GM12878 (cell line): ENCODE results near the gene UTS2R.

Source experiments
- JUNB ChIP-seq: IDR thresholded peaks from 2 replicates; pipeline ENCODE4 v1.6.1; 2016; ENCODE audit warnings: antibody characterized with exemption, mild to moderate bottlenecking
- NR2F1 ChIP-seq: fragments of 450-650 bp; conservative IDR thresholded peaks from 2 replicates; pipeline ENCODE4 v1.6.1; 2017; ENCODE audit warnings: mild to moderate bottlenecking
- POLR2A ChIP-seq: IDR thresholded peaks from 2 replicates; pipeline ENCODE4 v1.6.1; 2011; ENCODE audit warnings: low read depth, mild to moderate bottlenecking, low read length
- POLR2AphosphoS5 ChIP-seq: IDR thresholded peaks from 2 replicates; pipeline ENCODE4 v1.6.1; 2011; ENCODE audit warnings: mild to moderate bottlenecking, low read length, inconsistent platforms
- TF ChIP-seq, protein P1 (sequence below), 3 experiments: IDR thresholded peaks in 2 of 3; conservative IDR thresholded peaks in 1 of 3; 2 replicates each; pipeline ENCODE4 v1.5.1; 2011; ENCODE audit warnings: low read depth in 3 of 3, low read length in 3 of 3, mild to moderate bottlenecking in 3 of 3, control low read depth in 2 of 3, moderate library complexity in 2 of 3, inconsistent platforms in 1 of 3, mixed read lengths in 1 of 3; ENCODE audit not compliant: control insufficient read depth in 2 of 3, insufficient read depth in 1 of 3; ENCODE audit errors: extremely low read depth in 1 of 3

DNA sequence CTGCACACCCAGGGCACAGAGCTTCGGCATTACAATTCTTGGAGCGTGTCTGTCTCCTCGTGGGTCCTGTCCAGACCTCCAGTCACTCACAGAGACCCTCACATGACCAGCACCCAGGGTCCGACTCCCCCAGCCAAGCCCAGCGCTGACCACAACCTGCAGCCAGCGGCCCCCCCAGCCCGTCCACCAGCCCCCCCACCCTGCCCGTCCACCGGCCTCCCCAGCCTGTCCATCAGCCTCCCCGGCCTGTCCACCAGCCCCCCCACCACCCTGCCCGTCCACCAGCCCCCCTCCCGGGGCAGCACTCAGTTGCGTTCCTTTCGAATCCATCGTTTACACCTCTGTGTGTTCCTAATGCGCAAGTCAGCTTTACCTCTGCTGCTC, 43.8 kb upstream of the UTS2R start:
- TF ChIP-seq JUNB (no peak), POLR2AphosphoS5 (no peak), NR2F1 (no peak), POLR2A (no peak)
- TF ChIP-seq, protein P1, sequence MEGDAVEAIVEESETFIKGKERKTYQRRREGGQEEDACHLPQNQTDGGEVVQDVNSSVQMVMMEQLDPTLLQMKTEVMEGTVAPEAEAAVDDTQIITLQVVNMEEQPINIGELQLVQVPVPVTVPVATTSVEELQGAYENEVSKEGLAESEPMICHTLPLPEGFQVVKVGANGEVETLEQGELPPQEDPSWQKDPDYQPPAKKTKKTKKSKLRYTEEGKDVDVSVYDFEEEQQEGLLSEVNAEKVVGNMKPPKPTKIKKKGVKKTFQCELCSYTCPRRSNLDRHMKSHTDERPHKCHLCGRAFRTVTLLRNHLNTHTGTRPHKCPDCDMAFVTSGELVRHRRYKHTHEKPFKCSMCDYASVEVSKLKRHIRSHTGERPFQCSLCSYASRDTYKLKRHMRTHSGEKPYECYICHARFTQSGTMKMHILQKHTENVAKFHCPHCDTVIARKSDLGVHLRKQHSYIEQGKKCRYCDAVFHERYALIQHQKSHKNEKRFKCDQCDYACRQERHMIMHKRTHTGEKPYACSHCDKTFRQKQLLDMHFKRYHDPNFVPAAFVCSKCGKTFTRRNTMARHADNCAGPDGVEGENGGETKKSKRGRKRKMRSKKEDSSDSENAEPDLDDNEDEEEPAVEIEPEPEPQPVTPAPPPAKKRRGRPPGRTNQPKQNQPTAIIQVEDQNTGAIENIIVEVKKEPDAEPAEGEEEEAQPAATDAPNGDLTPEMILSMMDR (IDR thresholded peaks at IDR 0.05 in 2 of 3, conservative IDR thresholded peaks at IDR 0.05 in 1 of 3; ENCODE audit: control insufficient read depth in 2 of 3, extremely low read depth in 1 of 3, insufficient read depth in 1 of 3, low read depth in 3 of 3, low read length in 3 of 3), result no peak
